Epithelial cell of esophagus (primary cell): ENCODE measurements around the gene ENOX1.
"Not testable (repeated sequence)": the region's sequence is repeated elsewhere in the genome, so short reads cannot be mapped to it uniquely, and the experiment has no call there.

Source experiments
- DNase-seq: peaks from one replicate; pipeline ENCODE4 v3.0.0; 2010; ENCODE audit warnings: low read depth
- H3K4me3 ChIP-seq: 2 replicates; pipeline ENCODE4 v1.5.1; 2011; ENCODE audit warnings: mild to moderate bottlenecking, low read length, control low read depth
- CTCF ChIP-seq: IDR thresholded peaks from 2 replicates; pipeline ENCODE4 v1.5.1; 2011; ENCODE audit warnings: low read depth, mild to moderate bottlenecking, low read length, control low read depth, inconsistent platforms; ENCODE audit not compliant: insufficient read depth; ENCODE audit errors: missing control alignments

The ENOX1 gene

GRCh38 chr13:43786766-43787517, at the start of gene ENOX1:
Gene ENOX1 (minus strand): TSS chr13:43786972.
- H3K4me3 ChIP-seq = peak within 1 kb of the TSS; percentile 45
- no peak for TF ChIP-seq CTCF
- peak; percentile 63 for DNase-seq

DNA sequence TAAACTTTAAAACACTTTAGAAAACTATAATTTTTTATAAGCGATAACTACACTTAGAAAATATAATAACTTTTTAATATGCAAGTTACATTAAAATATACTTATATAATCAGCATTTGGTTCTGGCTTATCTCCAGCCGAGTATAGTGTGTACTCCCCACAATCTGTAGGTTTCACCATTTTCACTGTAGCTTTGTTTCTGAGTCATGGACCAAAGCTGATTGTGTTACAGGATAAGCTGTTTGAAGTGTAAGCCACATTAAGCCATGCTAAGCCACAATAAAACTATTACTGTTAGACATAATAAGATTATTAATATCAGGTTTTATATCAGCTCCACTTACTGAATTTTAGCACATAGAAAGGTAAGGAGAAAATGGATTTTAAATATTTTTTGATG, 48.9 kb upstream of the ENOX1 start:
- no peak for TF ChIP-seq CTCF
- H3K4me3 ChIP-seq = no peak overlapping the region
- peak; percentile 4 for DNase-seq

DNA sequence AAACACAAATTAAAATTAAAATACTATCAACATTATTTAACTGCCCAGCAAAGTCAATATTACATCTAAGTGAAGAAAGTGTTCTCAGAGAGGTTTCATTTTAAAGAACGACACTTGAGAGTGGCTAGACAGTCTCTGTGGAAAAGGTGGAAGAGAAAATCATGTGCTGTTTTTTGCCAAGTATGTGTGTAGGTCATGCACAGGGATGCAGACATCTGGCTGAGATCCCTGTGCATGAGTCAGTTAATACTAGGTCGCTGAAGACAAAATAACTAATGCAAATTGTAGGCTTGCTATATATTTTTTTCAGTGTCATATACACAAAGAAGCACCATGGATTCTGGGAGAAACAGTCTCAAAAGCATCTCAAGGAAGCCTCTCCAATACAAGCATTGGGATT, 44.3 kb upstream of the ENOX1 start:
- peak; percentile 38 for DNase-seq
- no peak for TF ChIP-seq CTCF
- no peak overlapping the region for H3K4me3 ChIP-seq

DNA sequence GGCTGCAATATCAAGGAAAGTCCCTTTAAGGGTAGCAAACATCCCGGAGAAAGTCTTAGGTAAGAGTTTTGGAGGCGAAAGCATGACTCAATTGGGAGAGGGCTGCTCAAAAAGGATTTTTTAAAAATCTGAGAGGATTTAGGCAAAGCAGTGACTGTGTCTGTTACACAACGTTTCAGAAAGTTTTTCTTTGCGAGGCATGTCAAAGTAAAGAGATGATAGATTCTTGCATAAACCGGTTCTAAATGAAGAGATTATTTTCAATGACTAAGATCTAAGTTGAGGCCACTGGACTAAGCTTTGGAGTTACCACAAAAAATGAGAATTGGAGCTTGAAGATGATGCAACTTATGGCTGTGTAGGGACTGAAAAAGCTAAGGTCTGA, 43.7 kb upstream of the ENOX1 start:
- DNase-seq = peak; percentile 71
- H3K4me3 ChIP-seq = no peak overlapping the region
- TF ChIP-seq CTCF = no peak

GRCh38 chr13:43824656-43825055, 37.9 kb upstream of the ENOX1 start:
- DNase-seq = peak; percentile 27
- H3K4me3 ChIP-seq = not testable (repeated sequence)

DNA sequence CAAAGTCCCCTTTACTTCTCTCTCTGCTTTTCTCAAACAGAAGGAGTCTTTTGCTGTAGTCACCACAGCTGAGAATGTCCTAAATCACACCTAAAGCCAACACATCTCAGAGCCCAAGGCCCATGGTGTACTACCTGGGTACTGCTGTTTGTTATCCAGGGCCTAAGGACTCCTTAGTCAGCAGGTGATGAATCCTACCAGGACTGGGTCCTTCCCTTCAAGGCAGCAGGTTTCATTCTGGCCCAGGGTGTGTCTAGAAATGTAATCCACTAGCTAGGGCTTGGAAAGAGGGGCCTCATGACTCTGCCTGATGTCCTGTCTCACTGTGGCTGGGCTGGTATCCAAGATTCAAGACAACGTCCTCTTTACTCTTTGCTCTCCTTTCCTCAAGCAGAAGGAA, 36.2 kb upstream of the ENOX1 start:
- no peak for TF ChIP-seq CTCF
- H3K4me3 ChIP-seq = no peak overlapping the region

DNA sequence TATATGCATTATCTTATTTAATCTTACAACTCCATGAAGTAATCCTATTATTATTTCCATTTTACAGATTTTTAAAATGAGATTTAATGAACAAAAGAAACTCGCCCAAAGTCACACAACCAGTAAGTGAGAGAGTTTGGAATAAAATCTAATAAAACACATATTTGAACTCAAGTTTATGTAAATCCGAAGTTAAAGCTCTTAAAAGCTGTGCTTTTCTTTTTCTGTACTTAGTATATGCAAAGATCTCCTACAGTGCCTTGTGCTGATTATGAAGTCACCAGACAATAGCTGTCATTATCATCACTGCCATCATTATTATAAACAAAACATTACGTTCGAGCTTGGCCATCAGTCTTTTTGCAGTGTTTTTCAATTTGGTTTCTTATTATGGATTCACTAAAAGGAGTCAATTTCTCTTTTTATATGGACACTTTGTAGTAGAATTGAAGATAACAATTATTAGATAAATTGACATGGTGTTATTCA, 29.7 kb upstream of the ENOX1 start:
- no peak for TF ChIP-seq CTCF
- H3K4me3 ChIP-seq = no peak overlapping the region
- no peak for DNase-seq

More for the DNA sequence above, 36.2 kb upstream of the ENOX1 start:
- DNase-seq = peak; percentile 56
